Adipocyte (in vitro differentiated cells): Measurements from ENCODE around the gene COL9A2.

Experiments
- DNase-seq: peaks from one replicate; pipeline ENCODE4 v3.0.0-alpha.2; 2015; ENCODE audit warnings: low read depth
- H3K27me3 ChIP-seq: replicated peaks from 2 replicates; pipeline ENCODE4 v1.7.0; 2013; ENCODE audit warnings: mild to moderate bottlenecking, low read length, moderate library complexity; ENCODE audit not compliant: control insufficient read depth, insufficient read depth
- H3K36me3 ChIP-seq: 2 replicates; pipeline ENCODE4 v1.7.0; 2013; ENCODE audit warnings: low read length, mild to moderate bottlenecking, moderate library complexity; ENCODE audit not compliant: control insufficient read depth, insufficient read depth, severe bottlenecking
- H3K4me1 ChIP-seq: 2 replicates; pipeline ENCODE4 v1.7.0; 2013; ENCODE audit warnings: mild to moderate bottlenecking, low read length, moderate library complexity; ENCODE audit not compliant: control insufficient read depth, insufficient read depth
- H3K4me3 ChIP-seq: 2 replicates; pipeline ENCODE4 v1.7.0; 2013; ENCODE audit warnings: mild to moderate bottlenecking, low read length, moderate library complexity
- H3K9ac ChIP-seq: 2 replicates; pipeline ENCODE4 v1.7.0; 2013; ENCODE audit warnings: mild to moderate bottlenecking, low read length, moderate library complexity
- H3K9me3 ChIP-seq: 2 replicates; pipeline ENCODE4 v1.7.0; 2013; ENCODE audit warnings: mild to moderate bottlenecking, low read length, moderate library complexity; ENCODE audit not compliant: control insufficient read depth

Gene COL9A2

GRCh38 chr1:40268211-40268610 lies 48.9 kb downstream of the COL9A2 start:
- Histone ChIP-seq H3K4me1 (peaks cover 36% of the 10 kb centered on the region), H3K27me3 (no peaks in the 10 kb centered on the region), H3K36me3 (peaks cover 67% of the 10 kb centered on the region), H3K9ac (peak overlapping the region; percentile 68), H3K4me3 (peak overlapping the region; percentile 12), H3K9me3 (no peaks in the 10 kb centered on the region)
- no peak for DNase-seq

GRCh38 chr1:40267767-40268187 lies 49.3 kb downstream of the COL9A2 start:
- H3K36me3 ChIP-seq, result peaks cover 68% of the 10 kb centered on the region
- DNase-seq, result peak; percentile 95

GRCh38 chr1:40266786-40267535 lies 50.1 kb downstream of the COL9A2 start:
- no peak for DNase-seq
- Histone ChIP-seq H3K27me3 (no peaks in the 10 kb centered on the region), H3K4me3 (peak overlapping the region; percentile 48), H3K4me1 (peaks cover 44% of the 10 kb centered on the region), H3K36me3 (peaks cover 68% of the 10 kb centered on the region), H3K9ac (no peak overlapping the region), H3K9me3 (no peaks in the 10 kb centered on the region)

More at GRCh38 chr1:40267767-40268187, 49.3 kb downstream of the COL9A2 start:
- peaks cover 40% of the 10 kb centered on the region for H3K4me1 ChIP-seq
- H3K4me3 ChIP-seq, result peak overlapping the region; percentile 48
- H3K9me3 ChIP-seq, result no peaks in the 10 kb centered on the region
- H3K27me3 ChIP-seq, result no peaks in the 10 kb centered on the region
- peak overlapping the region; percentile 68 for H3K9ac ChIP-seq

GRCh38 chr1:40265919-40266318 lies 51.2 kb downstream of the COL9A2 start:
- H3K4me1 ChIP-seq, result peaks cover 44% of the 10 kb centered on the region
- H3K9ac ChIP-seq, result no peak overlapping the region
- no peak overlapping the region for H3K4me3 ChIP-seq
- no peak for DNase-seq
- H3K27me3 ChIP-seq, result no peaks in the 10 kb centered on the region
- H3K9me3 ChIP-seq, result no peaks in the 10 kb centered on the region
- peaks cover 68% of the 10 kb centered on the region for H3K36me3 ChIP-seq

- H3K4me3 ChIP-seq, result no peak overlapping the region
- no peaks in the 10 kb centered on the region for H3K9me3 ChIP-seq
- peaks cover 68% of the 10 kb centered on the region for H3K36me3 ChIP-seq
- H3K27me3 ChIP-seq, result no peaks in the 10 kb centered on the region
- peaks cover 42% of the 10 kb centered on the region for H3K4me1 ChIP-seq
- H3K9ac ChIP-seq, result no peak overlapping the region
- no peak for DNase-seq
Observed at GRCh38 chr1:40265298-40265697, 51.8 kb downstream of the COL9A2 start.

GRCh38 chr1:40264354-40264781 lies 52.7 kb downstream of the COL9A2 start:
- no peaks in the 10 kb centered on the region for H3K9me3 ChIP-seq
- H3K27me3 ChIP-seq, result no peaks in the 10 kb centered on the region
- H3K4me3 ChIP-seq, result no peak overlapping the region
- peaks cover 42% of the 10 kb centered on the region for H3K4me1 ChIP-seq
- no peak overlapping the region for H3K9ac ChIP-seq
- no peak for DNase-seq
- peaks cover 61% of the 10 kb centered on the region for H3K36me3 ChIP-seq

GRCh38 chr1:40258445-40258769 lies 58.7 kb downstream of the COL9A2 start:
- H3K27me3 ChIP-seq, result no peaks in the 10 kb centered on the region
- peak; percentile 54 for DNase-seq
- H3K9ac ChIP-seq, result peak overlapping the region; percentile 92
- H3K36me3 ChIP-seq, result peaks cover 33% of the 10 kb centered on the region
- no peaks in the 10 kb centered on the region for H3K9me3 ChIP-seq
- H3K4me3 ChIP-seq, result peak overlapping the region; percentile 98
- peaks cover 26% of the 10 kb centered on the region for H3K4me1 ChIP-seq

- Histone ChIP-seq H3K9me3 (no peaks in the 10 kb centered on the region), H3K27me3 (no peaks in the 10 kb centered on the region), H3K4me3 (peak within 1 kb of the TSS; percentile 98), H3K4me1 (peaks cover 21% of the 10 kb centered on the region), H3K36me3 (peaks cover 28% of the 10 kb centered on the region), H3K9ac (peak within 1 kb of the TSS; percentile 92)
- DNase-seq, result peak; percentile 98
Observed at GRCh38 chr1:40257688-40258444, 59.2 kb downstream of the COL9A2 start, which contains the start of gene ZMPSTE24. Gene ZMPSTE24 (plus strand): TSS chr1:40258236. CDS start chr1:40258272, 36 bp downstream.

GRCh38 chr1:40257313-40257687 lies 59.8 kb downstream of the COL9A2 start:
- no peak for DNase-seq
- Histone ChIP-seq H3K4me1 (peaks cover 16% of the 10 kb centered on the region), H3K36me3 (peaks cover 23% of the 10 kb centered on the region), H3K4me3 (peak overlapping the region; percentile 98), H3K9ac (peak overlapping the region; percentile 92), H3K9me3 (no peaks in the 10 kb centered on the region), H3K27me3 (no peaks in the 10 kb centered on the region)

- peaks cover 16% of the 10 kb centered on the region for H3K4me1 ChIP-seq
- H3K9ac ChIP-seq, result peak overlapping the region; percentile 92
- no peaks in the 10 kb centered on the region for H3K27me3 ChIP-seq
- peaks cover 15% of the 10 kb centered on the region for H3K36me3 ChIP-seq
- peak overlapping the region; percentile 98 for H3K4me3 ChIP-seq
- DNase-seq, result peak; percentile 24
- H3K9me3 ChIP-seq, result no peaks in the 10 kb centered on the region
Observed at GRCh38 chr1:40256401-40257084, 60.5 kb downstream of the COL9A2 start.

GRCh38 chr1:40255231-40255630 lies 61.9 kb downstream of the COL9A2 start:
- Histone ChIP-seq H3K4me3 (no peak overlapping the region), H3K9me3 (no peaks in the 10 kb centered on the region), H3K9ac (no peak overlapping the region), H3K36me3 (peaks cover 2% of the 10 kb centered on the region), H3K4me1 (peaks cover 16% of the 10 kb centered on the region), H3K27me3 (no peaks in the 10 kb centered on the region)
- no peak for DNase-seq
